Measurements from ENCODE around the gene TMUB1. TPM values are rescaled to one million over a fixed set of nuclear protein-coding genes. Genes with fewer than 3 reads are reported as not detected.

The TMUB1 gene, protein sequence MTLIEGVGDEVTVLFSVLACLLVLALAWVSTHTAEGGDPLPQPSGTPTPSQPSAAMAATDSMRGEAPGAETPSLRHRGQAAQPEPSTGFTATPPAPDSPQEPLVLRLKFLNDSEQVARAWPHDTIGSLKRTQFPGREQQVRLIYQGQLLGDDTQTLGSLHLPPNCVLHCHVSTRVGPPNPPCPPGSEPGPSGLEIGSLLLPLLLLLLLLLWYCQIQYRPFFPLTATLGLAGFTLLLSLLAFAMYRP
- total RNA-seq (2022; extraction: Qiagen RNA extraction; ENCODE audit: low read depth) = 34.7 to 58.3 TPM (median 48.2 TPM) in 5 replicates

DNA sequence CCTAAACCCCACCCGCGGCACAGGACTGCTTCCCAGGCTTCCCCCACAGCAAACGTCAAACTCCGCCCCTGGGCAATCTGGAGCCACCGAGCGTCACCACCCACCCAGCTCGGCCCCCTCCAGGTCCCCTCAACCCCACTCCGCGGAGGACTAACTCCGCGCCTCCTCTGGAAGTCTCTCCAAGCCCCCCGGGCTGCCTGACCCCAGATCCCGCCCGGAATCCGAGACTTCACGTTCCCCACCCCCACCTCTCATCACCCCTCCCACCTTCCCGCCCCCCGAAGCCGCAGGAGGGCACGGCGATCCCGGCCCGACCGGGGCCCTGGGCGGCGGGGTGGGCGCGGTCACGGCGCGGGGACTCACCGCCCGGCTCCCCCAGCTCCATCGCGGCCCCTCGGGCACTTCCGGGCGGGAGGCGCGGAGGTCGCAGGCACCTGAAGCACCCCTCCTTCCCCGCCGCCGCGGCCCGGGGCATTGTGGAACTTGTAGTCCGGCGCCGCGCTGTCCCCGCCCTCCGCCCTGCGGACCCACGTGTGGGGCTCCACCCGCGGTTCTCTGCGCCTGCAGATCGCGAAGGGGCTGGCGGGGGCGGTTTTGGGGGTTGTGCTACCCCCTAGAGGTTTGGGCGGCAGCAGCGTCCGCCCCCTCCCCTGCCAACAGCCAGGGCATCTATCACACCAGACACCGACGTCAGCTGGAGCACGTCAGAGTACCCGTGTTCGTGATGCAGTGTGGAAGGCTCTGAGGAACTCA lies at the start of gene TMUB1:
Gene TMUB1 (minus strand): TSS at position 423 of the 753 bp plus-strand sequence. CDS start 930 bp downstream, outside the sequence.

GRCh38 chr7:151085691-151086620 lies 2.7 kb upstream of the TMUB1 start, which contains the start of gene AGAP3:
Gene AGAP3 (plus strand): TSS chr7:151086475. CDS start chr7:151086742, 267 bp downstream.

DNA sequence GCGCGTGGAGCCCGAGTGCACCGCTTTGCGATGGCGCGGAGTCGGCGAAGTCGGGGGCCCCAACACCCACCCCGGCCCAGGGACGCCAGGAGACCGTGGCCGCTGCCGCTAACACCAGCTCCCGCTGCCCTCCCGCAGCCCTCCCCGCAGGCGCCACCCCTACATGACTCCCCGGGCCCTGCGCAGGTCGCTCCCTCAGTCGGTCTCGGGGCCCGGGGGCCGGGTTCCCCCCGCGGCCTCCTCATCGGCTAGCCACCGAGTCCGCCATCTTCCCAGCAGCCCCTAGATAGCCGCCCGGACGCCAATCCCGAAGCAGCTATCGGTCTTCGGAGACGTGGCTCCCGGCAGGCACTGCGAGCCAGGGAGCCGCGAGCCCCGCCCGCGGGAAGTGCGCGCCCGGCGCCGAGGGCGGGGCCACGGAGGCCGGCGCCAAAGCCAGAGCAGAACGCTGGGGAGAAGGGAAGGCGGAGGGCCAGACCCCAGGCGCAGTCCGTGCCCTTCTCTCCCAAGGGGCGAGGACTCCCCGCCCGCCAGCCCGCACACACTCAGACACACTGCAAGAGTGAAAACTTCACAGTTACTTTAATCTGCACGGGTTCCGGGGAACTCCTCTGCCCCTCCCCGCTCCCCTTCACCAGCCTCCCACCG lies 2.6 kb downstream of the TMUB1 start, which contains the start of gene FASTK:
Gene FASTK (minus strand): TSS at position 288 of the 648 bp plus-strand sequence. CDS start 43 bp downstream, at position 245.

GRCh38 chr7:151059367-151060112 lies 23.8 kb downstream of the TMUB1 start, which contains the start of gene SLC4A2:
Gene SLC4A2 (plus strand): TSS chr7:151059589. CDS start chr7:151061988, 2,399 bp downstream.

DNA sequence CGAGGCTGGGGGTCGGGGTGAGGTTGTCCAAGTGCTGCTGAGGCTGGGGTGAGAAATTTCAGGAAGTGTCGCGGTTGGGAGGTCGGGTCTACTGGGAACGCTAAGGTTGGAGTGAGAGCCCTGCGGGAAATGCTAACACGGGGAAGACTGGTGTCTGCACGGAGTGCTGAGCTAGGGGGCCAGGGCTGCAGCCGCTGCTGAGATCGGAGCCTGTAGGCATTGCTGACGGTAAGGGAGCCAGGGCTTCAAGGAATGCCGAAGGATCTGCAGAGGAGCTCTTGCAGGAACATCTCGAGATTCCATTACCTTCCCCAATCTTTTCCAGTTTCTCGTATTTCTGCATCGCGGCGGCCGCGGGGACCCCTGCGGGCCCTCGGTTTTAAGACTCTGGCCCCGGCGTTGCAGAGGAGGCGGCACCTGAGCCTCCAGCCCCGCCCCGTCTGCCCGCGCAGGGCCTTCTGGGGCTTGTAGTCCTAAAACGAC lies 25.7 kb downstream of the TMUB1 start, which contains the start of gene CDK5:
Gene CDK5 (minus strand): TSS at position 392 of the 483 bp plus-strand sequence. CDS start 49 bp downstream, at position 343.

GRCh38 chr7:151047976-151048815 lies 35.1 kb downstream of the TMUB1 start, which contains the start of gene ASIC3:
Gene ASIC3 (plus strand): TSS chr7:151048531. CDS start chr7:151048886, 355 bp downstream.

Other genes with a start within 250 kb of the TMUB1 start
- not detected in 5 replicates for gene AOC1, start 231.0 kb downstream of the TMUB1 start, total RNA-seq (2022; extraction: Qiagen RNA extraction; ENCODE audit: low read depth)
- 0.35 to 0.51 TPM (median 0.44 TPM) in 5 replicates for gene KCNH2, start 105.2 kb downstream of the TMUB1 start, total RNA-seq (2022; extraction: Qiagen RNA extraction; ENCODE audit: low read depth)
- 0.17 to 0.49 TPM (median 0.26 TPM) in 5 replicates for gene NOS3, start 92.5 kb downstream of the TMUB1 start, total RNA-seq (2022; extraction: Qiagen RNA extraction; ENCODE audit: low read depth)
- 0.14 to 0.84 TPM (median 0.60 TPM) in 5 replicates for gene ATG9B, start 59.0 kb downstream of the TMUB1 start, total RNA-seq (2022; extraction: Qiagen RNA extraction; ENCODE audit: low read depth)
- gene ABCB8, start 55.0 kb downstream of the TMUB1 start, total RNA-seq (2022; extraction: Qiagen RNA extraction; ENCODE audit: low read depth) = 37.6 to 53.7 TPM (median 49.4 TPM) in 5 replicates
- gene ASIC3, start 35.0 kb downstream of the TMUB1 start, total RNA-seq (2022; extraction: Qiagen RNA extraction; ENCODE audit: low read depth) = 7.5 to 13.1 TPM (median 10.6 TPM) in 5 replicates
- 31.5 to 33.1 TPM (median 32.4 TPM) in 5 replicates for gene CDK5, start 25.6 kb downstream of the TMUB1 start, total RNA-seq (2022; extraction: Qiagen RNA extraction; ENCODE audit: low read depth)
- 206 to 317 TPM (median 271 TPM) in 5 replicates for gene SLC4A2, start 23.9 kb downstream of the TMUB1 start, total RNA-seq (2022; extraction: Qiagen RNA extraction; ENCODE audit: low read depth)
- 51.3 to 84.8 TPM (median 73.9 TPM) in 5 replicates for gene FASTK, start 2.7 kb downstream of the TMUB1 start, total RNA-seq (2022; extraction: Qiagen RNA extraction; ENCODE audit: low read depth)
- gene AGAP3, start 3.0 kb upstream of the TMUB1 start, total RNA-seq (2022; extraction: Qiagen RNA extraction; ENCODE audit: low read depth) = 62.0 to 72.4 TPM (median 67.1 TPM) in 5 replicates
- 0.18 TPM in 1 of 5 replicates, not detected in the others for gene GBX1, start 84.2 kb upstream of the TMUB1 start, total RNA-seq (2022; extraction: Qiagen RNA extraction; ENCODE audit: low read depth)
- not detected in 5 replicates for gene ASB10, start 103.8 kb upstream of the TMUB1 start, total RNA-seq (2022; extraction: Qiagen RNA extraction; ENCODE audit: low read depth)
- not detected in 5 replicates for gene H2BK1, start 127.0 kb upstream of the TMUB1 start, total RNA-seq (2022; extraction: Qiagen RNA extraction; ENCODE audit: low read depth)
- 65.3 to 71.7 TPM (median 70.5 TPM) in 5 replicates for gene ABCF2, start 143.7 kb upstream of the TMUB1 start, total RNA-seq (2022; extraction: Qiagen RNA extraction; ENCODE audit: low read depth)
- gene CHPF2, start 149.0 kb upstream of the TMUB1 start, total RNA-seq (2022; extraction: Qiagen RNA extraction; ENCODE audit: low read depth) = 43.2 to 52.5 TPM (median 47.1 TPM) in 5 replicates
- 7.9 to 12.4 TPM (median 10.5 TPM) in 5 replicates for gene SMARCD3, start 165.2 kb upstream of the TMUB1 start, total RNA-seq (2022; extraction: Qiagen RNA extraction; ENCODE audit: low read depth)